ENCODE results near the gene PRKCZ.

- TF ChIP-seq CTCF (IDR thresholded peaks at IDR 0.05; ENCODE audit: insufficient read depth, low read length), result no peak
- no peak for TF ChIP-seq GABPA (IDR thresholded peaks at IDR 0.05; ENCODE audit: low read depth)
- TF ChIP-seq, protein P1, sequence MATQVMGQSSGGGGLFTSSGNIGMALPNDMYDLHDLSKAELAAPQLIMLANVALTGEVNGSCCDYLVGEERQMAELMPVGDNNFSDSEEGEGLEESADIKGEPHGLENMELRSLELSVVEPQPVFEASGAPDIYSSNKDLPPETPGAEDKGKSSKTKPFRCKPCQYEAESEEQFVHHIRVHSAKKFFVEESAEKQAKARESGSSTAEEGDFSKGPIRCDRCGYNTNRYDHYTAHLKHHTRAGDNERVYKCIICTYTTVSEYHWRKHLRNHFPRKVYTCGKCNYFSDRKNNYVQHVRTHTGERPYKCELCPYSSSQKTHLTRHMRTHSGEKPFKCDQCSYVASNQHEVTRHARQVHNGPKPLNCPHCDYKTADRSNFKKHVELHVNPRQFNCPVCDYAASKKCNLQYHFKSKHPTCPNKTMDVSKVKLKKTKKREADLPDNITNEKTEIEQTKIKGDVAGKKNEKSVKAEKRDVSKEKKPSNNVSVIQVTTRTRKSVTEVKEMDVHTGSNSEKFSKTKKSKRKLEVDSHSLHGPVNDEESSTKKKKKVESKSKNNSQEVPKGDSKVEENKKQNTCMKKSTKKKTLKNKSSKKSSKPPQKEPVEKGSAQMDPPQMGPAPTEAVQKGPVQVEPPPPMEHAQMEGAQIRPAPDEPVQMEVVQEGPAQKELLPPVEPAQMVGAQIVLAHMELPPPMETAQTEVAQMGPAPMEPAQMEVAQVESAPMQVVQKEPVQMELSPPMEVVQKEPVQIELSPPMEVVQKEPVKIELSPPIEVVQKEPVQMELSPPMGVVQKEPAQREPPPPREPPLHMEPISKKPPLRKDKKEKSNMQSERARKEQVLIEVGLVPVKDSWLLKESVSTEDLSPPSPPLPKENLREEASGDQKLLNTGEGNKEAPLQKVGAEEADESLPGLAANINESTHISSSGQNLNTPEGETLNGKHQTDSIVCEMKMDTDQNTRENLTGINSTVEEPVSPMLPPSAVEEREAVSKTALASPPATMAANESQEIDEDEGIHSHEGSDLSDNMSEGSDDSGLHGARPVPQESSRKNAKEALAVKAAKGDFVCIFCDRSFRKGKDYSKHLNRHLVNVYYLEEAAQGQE (IDR thresholded peaks at IDR 0.05; ENCODE audit: insufficient replicate concordance, low read depth), result no peak
- TF ChIP-seq POLR2AphosphoS5 (IDR thresholded peaks at IDR 0.05; ENCODE audit: low read depth), result no peak
- TF ChIP-seq SPI1 (IDR thresholded peaks at IDR 0.05; ENCODE audit: borderline replicate concordance, low read depth), result no peak
These were observed 94.4 kb downstream of the PRKCZ start for GRCh38 chr1:2144501-2145090.

All from HL-60 (cell line).